SK-N-SH (cell line): ENCODE data around the gene SLC22A17. TPM values are rescaled to one million over a fixed set of nuclear protein-coding genes. Genes with fewer than 3 reads are reported as not detected.
"Not testable (repeated sequence)": the region's sequence is repeated elsewhere in the genome, so short reads cannot be mapped to it uniquely, and the experiment has no call there.

ENCODE experiments used
- CTCF ChIA-PET: fragments of 300-600, 350-600 bp; formaldehyde crosslinking; extraction: SDS; loops from one replicate; lab custom pipeline; 2021; lab: Yijun Ruan, JAX
- POLR2A ChIA-PET: fragments of 350-600 bp; sonication (Branson Sonifier 250); formaldehyde crosslinking; extraction: SDS; loops from one replicate; lab custom pipeline; 2020; ENCODE audit warnings: antibody characterized with exemption, inconsistent platforms; lab: Yijun Ruan, JAX
- DNase-seq: peaks from one replicate; pipeline ENCODE4 v3.0.0; 2012
- H2AFZ ChIP-seq: fragments of 200-600 bp; sonication (generic); 2 replicates; pipeline ENCODE4 v1.8.1; 2016; ENCODE audit warnings: antibody characterized with exemption, mild to moderate bottlenecking, low read depth
- H3F3A ChIP-seq: fragments of 200-600 bp; sonication (generic); replicated peaks from 2 replicates; pipeline ENCODE3; 2016; ENCODE audit warnings: antibody characterized with exemption, mild to moderate bottlenecking; ENCODE audit not compliant: insufficient read depth
- H3K27ac ChIP-seq, 2 experiments: fragments of 200-500 bp in 1 of 2; fragments of 200-600 bp in 1 of 2; sonication (Bioruptor generic) in 1 of 2; sonication (generic), shearing (Covaris generic) in 1 of 2; 2 replicates each; pipeline versions ENCODE4 v1.5.1 to v1.6.1; 2014 to 2016; ENCODE audit warnings: low read depth in 2 of 2, inconsistent platforms in 1 of 2, low read length in 1 of 2, mild to moderate bottlenecking in 1 of 2, mixed read lengths in 1 of 2
- H3K27me3 ChIP-seq: fragments of 200-600 bp; sonication (generic), shearing (Covaris generic); 2 replicates; pipeline ENCODE4 v1.6.1; 2016; ENCODE audit warnings: mixed run types; ENCODE audit not compliant: insufficient read depth
- H3K36me3 ChIP-seq, 2 experiments: fragments of 200-500 bp in 1 of 2; fragments of 200-600 bp in 1 of 2; sonication (Bioruptor generic) in 1 of 2; sonication (generic) in 1 of 2; replicated peaks in 1 of 2; 2 replicates each; pipeline versions ENCODE3 to v1.5.1; 2014 to 2016; ENCODE audit warnings: low read length in 1 of 2, mild to moderate bottlenecking in 1 of 2; ENCODE audit not compliant: insufficient read depth in 2 of 2, control insufficient read depth in 1 of 2
- H3K4me1 ChIP-seq, 2 experiments: fragments of 200-500 bp in 1 of 2; fragments of 200-600 bp in 1 of 2; sonication (Bioruptor generic) in 1 of 2; sonication (generic), shearing (Covaris generic) in 1 of 2; 2 replicates each; pipeline versions ENCODE4 v1.5.1 to v1.6.1; 2014 to 2016; ENCODE audit warnings: low read depth in 1 of 2, low read length in 1 of 2, mixed run types in 1 of 2; ENCODE audit not compliant: insufficient read depth in 2 of 2, control insufficient read depth in 1 of 2
- H3K4me2 ChIP-seq: fragments of 200-600 bp; sonication (generic), shearing (Covaris generic); 2 replicates; pipeline ENCODE4 v1.6.1; 2017; ENCODE audit warnings: mixed run types
- H3K4me3 ChIP-seq, 2 experiments: fragments of 200-500 bp in 1 of 2; fragments of 200-600 bp in 1 of 2; sonication (Bioruptor generic) in 1 of 2; sonication (generic), shearing (Covaris generic) in 1 of 2; 2 replicates each; pipeline versions ENCODE4 v1.5.1 to v1.8.1; 2014 to 2016; ENCODE audit warnings: low read depth in 2 of 2, inconsistent platforms in 1 of 2, low read length in 1 of 2, mild to moderate bottlenecking in 1 of 2, mixed read lengths in 1 of 2, moderate library complexity in 1 of 2
- H3K79me2 ChIP-seq: fragments of 200-600 bp; sonication (generic); 2 replicates; pipeline ENCODE4 v1.8.1; 2017; ENCODE audit warnings: mild to moderate bottlenecking; ENCODE audit not compliant: insufficient read depth
- H3K9ac ChIP-seq: fragments of 200-600 bp; sonication (generic); 2 replicates; pipeline ENCODE4 v1.6.1; 2017; ENCODE audit warnings: mixed run types
- H3K9me2 ChIP-seq: fragments of 200-600 bp; sonication (generic); 2 replicates; pipeline ENCODE4 v1.6.1; 2017; ENCODE audit warnings: mixed run types
- H3K9me3 ChIP-seq: fragments of 200-600 bp; sonication (generic); 2 replicates; pipeline ENCODE4 v1.6.1; 2017; ENCODE audit warnings: mixed run types, mild to moderate bottlenecking, moderate library complexity
- H4K20me1 ChIP-seq: fragments of 200-600 bp; sonication (generic); 2 replicates; pipeline ENCODE4 v1.6.1; 2017; ENCODE audit warnings: mild to moderate bottlenecking, mixed run types; ENCODE audit not compliant: insufficient read depth
- FOXM1 ChIP-seq: IDR thresholded peaks from 2 replicates; pipeline ENCODE4 v1.4.0; 2012; ENCODE audit warnings: low read depth, mild to moderate bottlenecking
- GATA2 ChIP-seq: sonication (generic); formaldehyde crosslinking; IDR thresholded peaks from 2 replicates; pipeline ENCODE4 v1.5.0; 2020; ENCODE audit warnings: mild to moderate bottlenecking, missing genetic modification reagents
- MXI1 ChIP-seq: IDR thresholded peaks from 2 replicates; pipeline ENCODE4 v1.6.1; 2012; ENCODE audit warnings: mild to moderate bottlenecking, low read depth, low read length, improper control_type of control experiment
- NRF1 ChIP-seq: IDR thresholded peaks from 2 replicates; pipeline ENCODE4 v1.6.1; 2012; ENCODE audit warnings: low read depth, mild to moderate bottlenecking, low read length
- POLR2AphosphoS5 ChIP-seq: IDR thresholded peaks from 2 replicates; pipeline ENCODE4 v1.6.1; 2012; ENCODE audit warnings: low read depth, low read length
- RFX5 ChIP-seq: IDR thresholded peaks from 2 replicates; pipeline ENCODE4 v1.6.1; 2012; ENCODE audit warnings: mild to moderate bottlenecking, improper control_type of control experiment, low read length
- TCF12 ChIP-seq: IDR thresholded peaks from 2 replicates; pipeline ENCODE4 v1.4.0; 2012
- TEAD4 ChIP-seq: IDR thresholded peaks from 2 replicates; pipeline ENCODE4 v1.4.0; 2012; ENCODE audit warnings: mild to moderate bottlenecking, borderline replicate concordance; ENCODE audit not compliant: insufficient read depth
- WGBS: methylation state at CpG from one replicate; pipeline ENCODE4 v1.1.6; 2017; ENCODE audit warnings: low lambda C conversion rate; 5-methylcytosine and 5-hydroxymethylcytosine counted together
- polyA plus RNA-seq, 3 experiments: library from polyadenylated mRNA; depleted of rRNA; stranded (reverse); fragments of >200 nt; gene quantifications; 2 replicates each; pipeline ENCODE4 v1.2.3, GENCODE V29; 2012
- TF ChIP-seq, protein P1 (sequence below): fragments of 150-350 bp; IDR thresholded peaks from 2 replicates; pipeline ENCODE4 v1.6.1; 2016; ENCODE audit warnings: mild to moderate bottlenecking, low read depth, low read length
- TF ChIP-seq, protein P2 (sequence below): IDR thresholded peaks from 2 replicates; pipeline ENCODE4 v1.4.0; 2012; ENCODE audit warnings: low read depth, borderline replicate concordance
- TF ChIP-seq, protein P3 (sequence below): fragments of 200-600 bp; sonication (generic); IDR thresholded peaks from 2 replicates; pipeline ENCODE4 v1.6.1; 2017; ENCODE audit warnings: antibody characterized with exemption, mild to moderate bottlenecking, moderate library complexity

SLC22A17 gene
- polyA plus RNA-seq, 1 of the 3 experiments (the other 2 are of a cell fraction), result 27.2 TPM

DNA sequence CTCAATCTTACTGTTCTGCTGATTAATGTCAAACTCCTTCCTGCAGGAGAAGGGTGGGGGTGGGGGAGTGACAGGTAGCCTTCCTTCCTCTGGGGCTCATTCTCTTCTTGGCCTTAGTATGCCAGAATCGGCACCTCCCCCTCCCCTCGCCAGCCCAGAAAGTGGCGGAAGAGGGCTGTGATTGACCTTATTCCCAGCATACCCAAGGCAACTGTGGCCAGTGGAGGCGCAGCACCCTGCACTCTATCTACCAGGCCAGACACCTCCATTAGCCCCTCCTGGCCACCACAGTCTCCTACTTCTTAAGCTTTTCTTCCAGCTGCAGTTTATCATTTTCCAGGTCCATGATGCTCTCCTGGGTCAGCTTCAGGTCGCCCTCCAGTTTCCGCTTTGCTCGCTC lies 39.9 kb upstream of the SLC22A17 start:
- Histone ChIP-seq H3K4me1 (no peaks in the 10 kb centered on the region), H3K27me3 (peaks cover 46% of the 10 kb centered on the region), H2AFZ (no peak overlapping the region), H3K9ac (no peak overlapping the region), H3K27ac (no peak overlapping the region), H3K9me3 (no peaks in the 10 kb centered on the region), H3K4me3 (no peak overlapping the region), H3K4me2 (no peak overlapping the region), H4K20me1 (no peaks in the 10 kb centered on the region), H3K9me2 (no peaks in the 10 kb centered on the region), H3K36me3 (no peaks in the 10 kb centered on the region), H3K79me2 (no peaks in the 10 kb centered on the region), H3F3A (no peaks in the 10 kb centered on the region)
- TF ChIP-seq TCF12, result no peak
- TF ChIP-seq, protein P1, sequence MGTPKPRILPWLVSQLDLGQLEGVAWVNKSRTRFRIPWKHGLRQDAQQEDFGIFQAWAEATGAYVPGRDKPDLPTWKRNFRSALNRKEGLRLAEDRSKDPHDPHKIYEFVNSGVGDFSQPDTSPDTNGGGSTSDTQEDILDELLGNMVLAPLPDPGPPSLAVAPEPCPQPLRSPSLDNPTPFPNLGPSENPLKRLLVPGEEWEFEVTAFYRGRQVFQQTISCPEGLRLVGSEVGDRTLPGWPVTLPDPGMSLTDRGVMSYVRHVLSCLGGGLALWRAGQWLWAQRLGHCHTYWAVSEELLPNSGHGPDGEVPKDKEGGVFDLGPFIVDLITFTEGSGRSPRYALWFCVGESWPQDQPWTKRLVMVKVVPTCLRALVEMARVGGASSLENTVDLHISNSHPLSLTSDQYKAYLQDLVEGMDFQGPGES, result no peak
- TF ChIP-seq POLR2AphosphoS5, result no peak
- no peak for TF ChIP-seq FOXM1
- TF ChIP-seq NRF1, result no peak
- TF ChIP-seq, protein P2, sequence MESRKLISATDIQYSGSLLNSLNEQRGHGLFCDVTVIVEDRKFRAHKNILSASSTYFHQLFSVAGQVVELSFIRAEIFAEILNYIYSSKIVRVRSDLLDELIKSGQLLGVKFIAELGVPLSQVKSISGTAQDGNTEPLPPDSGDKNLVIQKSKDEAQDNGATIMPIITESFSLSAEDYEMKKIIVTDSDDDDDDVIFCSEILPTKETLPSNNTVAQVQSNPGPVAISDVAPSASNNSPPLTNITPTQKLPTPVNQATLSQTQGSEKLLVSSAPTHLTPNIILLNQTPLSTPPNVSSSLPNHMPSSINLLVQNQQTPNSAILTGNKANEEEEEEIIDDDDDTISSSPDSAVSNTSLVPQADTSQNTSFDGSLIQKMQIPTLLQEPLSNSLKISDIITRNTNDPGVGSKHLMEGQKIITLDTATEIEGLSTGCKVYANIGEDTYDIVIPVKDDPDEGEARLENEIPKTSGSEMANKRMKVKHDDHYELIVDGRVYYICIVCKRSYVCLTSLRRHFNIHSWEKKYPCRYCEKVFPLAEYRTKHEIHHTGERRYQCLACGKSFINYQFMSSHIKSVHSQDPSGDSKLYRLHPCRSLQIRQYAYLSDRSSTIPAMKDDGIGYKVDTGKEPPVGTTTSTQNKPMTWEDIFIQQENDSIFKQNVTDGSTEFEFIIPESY, result no peak
- TF ChIP-seq RFX5, result no peak
- no peak for TF ChIP-seq TEAD4
- no peak for TF ChIP-seq MXI1
- TF ChIP-seq, protein P3, sequence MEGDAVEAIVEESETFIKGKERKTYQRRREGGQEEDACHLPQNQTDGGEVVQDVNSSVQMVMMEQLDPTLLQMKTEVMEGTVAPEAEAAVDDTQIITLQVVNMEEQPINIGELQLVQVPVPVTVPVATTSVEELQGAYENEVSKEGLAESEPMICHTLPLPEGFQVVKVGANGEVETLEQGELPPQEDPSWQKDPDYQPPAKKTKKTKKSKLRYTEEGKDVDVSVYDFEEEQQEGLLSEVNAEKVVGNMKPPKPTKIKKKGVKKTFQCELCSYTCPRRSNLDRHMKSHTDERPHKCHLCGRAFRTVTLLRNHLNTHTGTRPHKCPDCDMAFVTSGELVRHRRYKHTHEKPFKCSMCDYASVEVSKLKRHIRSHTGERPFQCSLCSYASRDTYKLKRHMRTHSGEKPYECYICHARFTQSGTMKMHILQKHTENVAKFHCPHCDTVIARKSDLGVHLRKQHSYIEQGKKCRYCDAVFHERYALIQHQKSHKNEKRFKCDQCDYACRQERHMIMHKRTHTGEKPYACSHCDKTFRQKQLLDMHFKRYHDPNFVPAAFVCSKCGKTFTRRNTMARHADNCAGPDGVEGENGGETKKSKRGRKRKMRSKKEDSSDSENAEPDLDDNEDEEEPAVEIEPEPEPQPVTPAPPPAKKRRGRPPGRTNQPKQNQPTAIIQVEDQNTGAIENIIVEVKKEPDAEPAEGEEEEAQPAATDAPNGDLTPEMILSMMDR, result no peak
- no peak for TF ChIP-seq GATA2 (CRISPR knock-in tag)
- no peak for DNase-seq
- ChIA-PET POLR2A (no interaction called here), CTCF (interaction anchor here (5.5 kb wide), 1 partner anchor 13 kb away, joined by 34 read pairs; no protein-coding TSS in a partner anchor)
- 39% methylated on average over 6 of the region's 7 CpGs for WGBS

DNA sequence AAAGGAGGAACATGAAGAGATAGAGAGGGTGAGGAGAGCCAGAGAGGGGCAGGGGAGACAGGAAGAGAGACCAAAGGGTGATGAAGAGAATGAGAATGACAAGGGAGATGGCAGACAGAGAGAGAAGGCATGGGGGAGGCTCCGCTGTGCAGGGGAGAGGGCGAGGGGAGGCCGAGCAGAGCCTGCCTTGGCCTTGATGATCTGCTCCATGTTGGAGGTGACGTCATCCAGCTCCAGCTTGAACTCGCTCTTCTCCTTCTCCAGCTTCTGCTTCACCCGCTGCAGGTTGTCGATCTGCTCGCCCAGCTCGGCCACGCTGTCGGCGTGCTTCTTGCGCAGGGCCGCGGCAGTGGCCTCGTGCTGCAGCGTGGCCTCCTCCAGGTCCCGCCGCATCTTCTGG lies 37.2 kb upstream of the SLC22A17 start:
- H3K9ac ChIP-seq, POLR2A ChIA-PET, H3K9me3 ChIP-seq, H4K20me1 ChIP-seq, H3K9me2 ChIP-seq, H3K4me1 ChIP-seq, H3K79me2 ChIP-seq, H3K36me3 ChIP-seq, DNase-seq, H2AFZ ChIP-seq, H3K27ac ChIP-seq, H3K4me3 ChIP-seq, H3K4me2 ChIP-seq, H3F3A ChIP-seq: not testable (repeated sequence)
- H3K27me3 ChIP-seq, result peaks cover 30% of the 10 kb centered on the region
- WGBS, result 49% methylated on average over 4 of the region's 19 CpGs
- CTCF ChIA-PET, result interaction anchor here (5.5 kb wide), 1 partner anchor 10 kb away, joined by 34 read pairs; no protein-coding TSS in a partner anchor
